Transverse colon (tissue), 4 donors: ENCODE results near the gene TNNI3K.

Experiments used
- EP300 ChIP-seq: sonication (generic); formaldehyde crosslinking; IDR thresholded peaks from one replicate; pipeline ENCODE4 v1.6.1; 2017; ENCODE audit warnings: antibody characterized with exemption, low read depth
- POLR2A ChIP-seq: fragments of 450-650 bp; IDR thresholded peaks from one replicate; pipeline ENCODE4 v1.6.1; 2016; ENCODE audit warnings: antibody characterized with exemption, mild to moderate bottlenecking, moderate library complexity
- POLR2AphosphoS5 ChIP-seq, 3 donors: sonication (generic); formaldehyde crosslinking; IDR thresholded peaks; one replicate each; pipeline ENCODE4 v1.6.1; 2016; ENCODE audit warnings: antibody characterized with exemption in 3 of 3
- TF ChIP-seq, protein P1 (sequence below), 5 experiments: fragments of 200-600 bp in 3 of 5; fragments of 450-650 bp in 2 of 5; sonication (generic) in 3 of 5; IDR thresholded peaks; 1 replicate in 2 of 5; 2 replicates in 3 of 5; pipeline ENCODE4 v1.5.1; 2016 to 2017; ENCODE audit warnings: antibody characterized with exemption in 5 of 5, inconsistent platforms in 3 of 5, mild to moderate bottlenecking in 2 of 5, moderate library complexity in 1 of 5

DNA sequence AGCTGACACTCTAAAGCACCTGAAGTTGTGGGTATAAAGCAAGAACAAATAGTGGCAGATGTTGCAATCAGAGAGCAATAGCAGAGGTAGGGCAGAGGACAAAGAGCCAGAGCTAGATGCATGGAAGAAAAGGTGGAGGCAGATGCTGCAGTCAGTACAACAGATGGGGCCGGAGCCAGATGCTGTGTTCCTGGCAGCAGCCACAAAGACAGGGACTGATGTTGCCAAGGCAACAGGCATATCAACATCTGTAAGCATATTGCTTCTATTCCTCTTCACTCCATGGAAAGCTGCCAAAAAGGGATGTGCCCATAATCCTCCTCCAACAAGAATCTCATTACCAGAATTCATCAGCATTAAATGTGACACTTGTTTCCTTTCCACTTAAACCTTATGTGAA is 108.0 kb downstream of the TNNI3K start:
- TF ChIP-seq, protein P1, sequence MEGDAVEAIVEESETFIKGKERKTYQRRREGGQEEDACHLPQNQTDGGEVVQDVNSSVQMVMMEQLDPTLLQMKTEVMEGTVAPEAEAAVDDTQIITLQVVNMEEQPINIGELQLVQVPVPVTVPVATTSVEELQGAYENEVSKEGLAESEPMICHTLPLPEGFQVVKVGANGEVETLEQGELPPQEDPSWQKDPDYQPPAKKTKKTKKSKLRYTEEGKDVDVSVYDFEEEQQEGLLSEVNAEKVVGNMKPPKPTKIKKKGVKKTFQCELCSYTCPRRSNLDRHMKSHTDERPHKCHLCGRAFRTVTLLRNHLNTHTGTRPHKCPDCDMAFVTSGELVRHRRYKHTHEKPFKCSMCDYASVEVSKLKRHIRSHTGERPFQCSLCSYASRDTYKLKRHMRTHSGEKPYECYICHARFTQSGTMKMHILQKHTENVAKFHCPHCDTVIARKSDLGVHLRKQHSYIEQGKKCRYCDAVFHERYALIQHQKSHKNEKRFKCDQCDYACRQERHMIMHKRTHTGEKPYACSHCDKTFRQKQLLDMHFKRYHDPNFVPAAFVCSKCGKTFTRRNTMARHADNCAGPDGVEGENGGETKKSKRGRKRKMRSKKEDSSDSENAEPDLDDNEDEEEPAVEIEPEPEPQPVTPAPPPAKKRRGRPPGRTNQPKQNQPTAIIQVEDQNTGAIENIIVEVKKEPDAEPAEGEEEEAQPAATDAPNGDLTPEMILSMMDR (IDR thresholded peaks at IDR 0.05), result no peak
- TF ChIP-seq POLR2A (no peak), POLR2AphosphoS5 (IDR thresholded peaks at IDR 0.05) (no peak), EP300 (no peak)
